Astrocyte of the hippocampus (primary cell): ENCODE data around the gene CALB2.
"Not testable (repeated sequence)": the region's sequence is repeated elsewhere in the genome, so short reads cannot be mapped to it uniquely, and the experiment has no call there.

Experiments used
- DNase-seq: peaks from one replicate; pipeline ENCODE4 v3.0.0; 2011; ENCODE audit warnings: low read depth, low spot score

The CALB2 gene

GRCh38 chr16:71358464-71358998, at the start of gene CALB2:
TSS of gene CALB2 (plus strand) at chr16:71358723. CDS start at chr16:71358793, 70 bp downstream.
- DNase-seq, result peak; percentile 84

- DNase-seq, result peak; percentile 35
These were observed 46.9 kb upstream of the CALB2 start for GRCh38 chr16:71311553-71312158.

- not testable (repeated sequence) for DNase-seq
These were observed 44.9 kb upstream of the CALB2 start for GRCh38 chr16:71313591-71313990.

- no peak for DNase-seq
These were observed 43.3 kb upstream of the CALB2 start for GRCh38 chr16:71315269-71315668.

- DNase-seq, result no peak
These were observed 38.5 kb upstream of the CALB2 start for GRCh38 chr16:71319999-71320398.

- no peak for DNase-seq
These were observed 30.8 kb upstream of the CALB2 start for GRCh38 chr16:71327720-71328119.

- DNase-seq, result no peak
These were observed 30.4 kb upstream of the CALB2 start for GRCh38 chr16:71328151-71328550.

GRCh38 chr16:71337631-71338030, 20.9 kb upstream of the CALB2 start:
- no peak for DNase-seq

- no peak for DNase-seq
These were observed 20.3 kb upstream of the CALB2 start for GRCh38 chr16:71338193-71338592.

GRCh38 chr16:71338632-71339031, 19.9 kb upstream of the CALB2 start:
- no peak for DNase-seq

- no peak for DNase-seq
These were observed 19.0 kb upstream of the CALB2 start for GRCh38 chr16:71339236-71340171.

- no peak for DNase-seq
These were observed 18.1 kb upstream of the CALB2 start for GRCh38 chr16:71340406-71340805.

GRCh38 chr16:71341881-71342280, 16.6 kb upstream of the CALB2 start:
- DNase-seq, result no peak

- DNase-seq, result no peak
These were observed 15.4 kb upstream of the CALB2 start for GRCh38 chr16:71343078-71343477.

- DNase-seq, result no peak
These were observed 14.1 kb upstream of the CALB2 start for GRCh38 chr16:71344315-71344905.

- no peak for DNase-seq
These were observed 13.5 kb upstream of the CALB2 start for GRCh38 chr16:71345031-71345430.

- no peak for DNase-seq
These were observed 11.4 kb upstream of the CALB2 start for GRCh38 chr16:71347146-71347545.

GRCh38 chr16:71348262-71349085, 10.0 kb upstream of the CALB2 start:
- no peak for DNase-seq

GRCh38 chr16:71350821-71351557, 7.5 kb upstream of the CALB2 start:
- DNase-seq, result no peak

GRCh38 chr16:71351558-71351901, 7.0 kb upstream of the CALB2 start:
- no peak for DNase-seq

GRCh38 chr16:71352466-71352865, 6.1 kb upstream of the CALB2 start:
- no peak for DNase-seq
